Measurements from ENCODE around the gene AEBP2. TPM values are rescaled to one million over a fixed set of nuclear protein-coding genes. Genes with fewer than 3 reads are reported as not detected.
A peak's percentile ranks its signal among the peaks of the same experiment; 100 is the strongest.

Gene AEBP2
- total RNA-seq (42.2 and 45.1 TPM in 2 replicates), polyA plus RNA-seq (5.5 and 8.8 TPM in 2 replicates), polyA minus RNA-seq (14.6 and 19.6 TPM in 2 replicates), Bru-seq, nascent RNA (percentile 86 among the genes with signal in this experiment), BruChase-seq, experiment 1, labeled RNA remaining after a 6-hour chase (percentile 77 among the genes with signal in this experiment), BruChase-seq, experiment 2, labeled RNA remaining after a 2-hour chase (percentile 78 among the genes with signal in this experiment)
- polyA plus RNA-seq (2011; cell fraction: cytosol; rRNA removed) = 12.9 and 14.3 TPM in 2 replicates
- 15.2 and 18.0 TPM in 2 replicates for polyA plus RNA-seq (2011; cell fraction: nucleus; rRNA removed)
- polyA plus RNA-seq (2012) = 25.2 and 27.9 TPM in 2 replicates
- 17.5 TPM for polyA minus RNA-seq (2011; cell fraction: cytosol; rRNA and poly(A)+ RNA removed)
- 18.3 and 25.1 TPM in 2 replicates for polyA minus RNA-seq (2011; cell fraction: nucleus; rRNA and poly(A)+ RNA removed)
- long read RNA-seq, full-length matches to known transcripts = 13 of 27 reads
- long read RNA-seq, partial matches to known transcripts = 0 of 27 reads
- long read RNA-seq, other reads (novel, unspliced or antisense) = 14 of 27 reads

- H3K36me3 ChIP-seq (ENCODE audit: control insufficient read depth in 2 of 2, extremely low read depth in 1 of 2, insufficient read depth in 2 of 2, low read length in 2 of 2) = no peaks in the 10 kb centered on the region
- no peaks in the 10 kb centered on the region for H3K9me1 ChIP-seq (replicated peaks; ENCODE audit: control insufficient read depth, extremely low read depth, insufficient read depth, low read length)
- H2AFZ ChIP-seq (ENCODE audit: low read depth, low read length) = peak within 1 kb of the TSS; percentile 26
- peaks cover 13% of the 10 kb centered on the region for H3K4me1 ChIP-seq (ENCODE audit: control insufficient read depth, extremely low read depth, insufficient read depth, low read length)
- dilution Hi-C loops (cut with MboI; ENCODE audit: extremely low pct_ligation_motif_present, low sequenced_read_pairs) = no loop called here
- TF ChIP-seq, protein P1, sequence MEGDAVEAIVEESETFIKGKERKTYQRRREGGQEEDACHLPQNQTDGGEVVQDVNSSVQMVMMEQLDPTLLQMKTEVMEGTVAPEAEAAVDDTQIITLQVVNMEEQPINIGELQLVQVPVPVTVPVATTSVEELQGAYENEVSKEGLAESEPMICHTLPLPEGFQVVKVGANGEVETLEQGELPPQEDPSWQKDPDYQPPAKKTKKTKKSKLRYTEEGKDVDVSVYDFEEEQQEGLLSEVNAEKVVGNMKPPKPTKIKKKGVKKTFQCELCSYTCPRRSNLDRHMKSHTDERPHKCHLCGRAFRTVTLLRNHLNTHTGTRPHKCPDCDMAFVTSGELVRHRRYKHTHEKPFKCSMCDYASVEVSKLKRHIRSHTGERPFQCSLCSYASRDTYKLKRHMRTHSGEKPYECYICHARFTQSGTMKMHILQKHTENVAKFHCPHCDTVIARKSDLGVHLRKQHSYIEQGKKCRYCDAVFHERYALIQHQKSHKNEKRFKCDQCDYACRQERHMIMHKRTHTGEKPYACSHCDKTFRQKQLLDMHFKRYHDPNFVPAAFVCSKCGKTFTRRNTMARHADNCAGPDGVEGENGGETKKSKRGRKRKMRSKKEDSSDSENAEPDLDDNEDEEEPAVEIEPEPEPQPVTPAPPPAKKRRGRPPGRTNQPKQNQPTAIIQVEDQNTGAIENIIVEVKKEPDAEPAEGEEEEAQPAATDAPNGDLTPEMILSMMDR (IDR thresholded peaks at IDR 0.05; ENCODE audit: extremely low read depth in 1 of 2, insufficient read depth in 1 of 2, low read depth in 1 of 2, low read length in 2 of 2) = no peak
- TF ChIP-seq JUN (IDR thresholded peaks at IDR 0.05; ENCODE audit: borderline replicate concordance, insufficient read depth, insufficient read length, low read depth) (no peak), GATA2 (IDR thresholded peaks at IDR 0.05; ENCODE audit: insufficient read depth, insufficient read length, low read depth, low read length) (no peak), EZH2 (IDR thresholded peaks at IDR 0.05; ENCODE audit: borderline replicate concordance, low read depth, low read length, severe bottlenecking) (no peak), MYC (IDR thresholded peaks at IDR 0.05; ENCODE audit: low read depth, low read length) (peak; percentile 89), FOS (IDR thresholded peaks at IDR 0.05; ENCODE audit: borderline replicate concordance, insufficient read depth, low read length) (no peak), POLR2AphosphoS5 (IDR thresholded peaks at IDR 0.05; ENCODE audit: insufficient read depth, low read depth, low read length) (peak; percentile 41), POLR2A (IDR thresholded peaks at IDR 0.05; ENCODE audit: low read depth, low read length) (peak; percentile 12)
- TF ChIP-seq, protein P2, sequence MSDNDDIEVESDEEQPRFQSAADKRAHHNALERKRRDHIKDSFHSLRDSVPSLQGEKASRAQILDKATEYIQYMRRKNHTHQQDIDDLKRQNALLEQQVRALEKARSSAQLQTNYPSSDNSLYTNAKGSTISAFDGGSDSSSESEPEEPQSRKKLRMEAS (IDR thresholded peaks at IDR 0.05; ENCODE audit: insufficient read depth, insufficient read length) = peak; percentile 79
- DNase-seq (ENCODE audit: low read depth, low spot score) = peak; percentile 94
- BruUV-seq (replicated peaks) = no TSS peak
- peak; percentile 77 for FAIRE-seq
- no peak within 1 kb of the TSS for H3K4me2 ChIP-seq (ENCODE audit: insufficient read depth, low read length)
- ChIA-PET CTCF (no interaction called here), POLR2A (no interaction called here)
- intact Hi-C loops (cut with micrococcal nuclease) = loop anchor here (5.0 kb wide), 3 partner anchors 138 to 938 kb away; no protein-coding TSS in a partner anchor
- H3K9ac ChIP-seq (replicated peaks; ENCODE audit: extremely low read depth, insufficient read depth, low read length) = peak within 1 kb of the TSS; percentile 92
- H3K4me3 ChIP-seq (replicated peaks in 1 of 3; ENCODE audit: insufficient read depth in 1 of 3, low read depth in 1 of 3, low read length in 3 of 3) = peak within 1 kb of the TSS; percentile 90 to 97 (median 97)
- H3K27ac ChIP-seq (ENCODE audit: insufficient read depth, low read depth, low read length) = peak within 1 kb of the TSS; percentile 74
- H4K20me1 ChIP-seq (replicated peaks; ENCODE audit: control insufficient read depth, extremely low read depth, insufficient read depth, low read length) = peaks cover 6% of the 10 kb centered on the region
- peaks cover 0 to 6% of the 10 kb centered on the region in 2 experiments for H3K27me3 ChIP-seq (ENCODE audit: control insufficient read depth in 2 of 2, insufficient read depth in 2 of 2, low read length in 2 of 2)
- no peaks in the 10 kb centered on the region for H3K9me3 ChIP-seq (replicated peaks; ENCODE audit: control insufficient read depth, insufficient read depth, low read length)
- H3K79me2 ChIP-seq (ENCODE audit: control insufficient read depth, insufficient read depth, low read length) = peaks cover 45% of the 10 kb centered on the region
These were observed at the start of gene AEBP2 for GRCh38 chr12:19439059-19440018. TSS of gene AEBP2 (plus strand) at chr12:19439492. CDS start at chr12:19439700, 208 bp downstream.

Data from endothelial cell of umbilical vein (primary cell).